ENCODE measurements around the gene EIF4G3.

EIF4G3 gene

DNA sequence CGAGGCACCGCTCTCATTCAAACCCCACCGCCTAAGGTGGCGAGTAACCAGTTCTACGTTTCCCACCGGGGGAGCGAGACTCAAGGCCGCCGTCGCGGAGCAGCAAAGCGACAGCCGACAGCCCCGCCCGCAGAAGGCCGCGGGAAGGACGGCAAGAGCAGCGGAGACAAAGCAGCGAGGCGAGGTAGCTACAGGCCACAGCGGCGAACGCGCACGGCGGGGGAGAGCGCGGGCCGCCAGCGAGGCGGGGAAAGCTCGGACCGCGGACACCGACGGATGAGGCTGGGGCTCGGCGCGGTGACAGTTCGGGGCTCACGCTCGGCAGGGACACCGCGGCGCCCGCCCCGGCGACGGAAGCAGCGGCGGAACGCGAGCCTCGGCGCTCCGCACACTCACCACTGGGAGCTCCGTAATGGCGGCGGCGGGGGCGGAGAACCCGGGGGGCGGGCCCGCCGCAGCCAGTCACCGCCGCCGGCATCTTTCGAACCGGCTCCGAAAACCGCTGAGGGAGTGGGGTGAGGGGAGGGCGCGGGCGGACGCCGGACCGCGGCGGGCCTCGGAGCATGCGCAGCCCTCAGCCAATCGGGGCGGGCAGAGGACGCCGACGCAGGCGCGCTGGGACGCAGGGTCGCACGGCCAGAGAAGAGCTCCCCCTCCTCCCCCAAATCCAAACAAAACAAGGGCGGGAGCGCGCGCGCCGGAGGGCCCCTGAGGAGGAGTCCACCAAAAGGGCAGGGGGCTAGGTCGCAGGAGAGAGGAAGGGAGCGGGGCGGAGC, 390.3 kb downstream of the EIF4G3 start:
- peak overlapping the region; percentile 98 for H3K9ac ChIP-seq (ENCODE audit: low read depth, low read length)
- peaks cover 9% of the 10 kb centered on the region; the same call in 1 of the 2 replicates for H3K4me1 ChIP-seq (ENCODE audit: insufficient read depth, low read length)
- no peaks in the 10 kb centered on the region for H3K9me3 ChIP-seq (ENCODE audit: insufficient read depth, low read depth, low read length)
- H3K27me3 ChIP-seq (ENCODE audit: insufficient read depth, low read length), result no peaks in the 10 kb centered on the region
- peak overlapping the region; percentile 89 for H3K27ac ChIP-seq (ENCODE audit: low read length)
- peak overlapping the region; percentile 93 for H3K4me3 ChIP-seq (ENCODE audit: low read length)
- no peaks in the 10 kb centered on the region for H3K36me3 ChIP-seq (ENCODE audit: insufficient read depth, low read depth, low read length)

DNA sequence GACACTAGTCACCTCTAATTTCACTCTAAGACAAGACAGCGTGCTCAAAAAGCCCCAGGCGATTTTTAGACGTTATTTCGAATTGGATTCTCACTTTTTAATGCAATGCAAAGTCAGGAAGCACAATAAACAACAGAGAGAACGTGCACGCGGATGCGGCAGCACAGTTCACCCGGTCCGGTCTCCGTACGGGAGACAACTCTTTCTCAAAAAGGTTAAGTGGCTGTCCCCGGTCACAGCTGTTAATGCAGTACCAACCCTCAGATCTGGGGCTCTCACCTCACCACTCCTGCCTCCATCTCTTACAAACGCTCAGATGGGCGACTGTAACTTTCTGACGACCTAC, 390.8 kb downstream of the EIF4G3 start:
- Histone ChIP-seq H3K27me3 (ENCODE audit: insufficient read depth, low read length) (no peaks in the 10 kb centered on the region), H3K9me3 (ENCODE audit: insufficient read depth, low read depth, low read length) (no peaks in the 10 kb centered on the region), H3K27ac (ENCODE audit: low read length) (peak overlapping the region; percentile 89), H3K9ac (ENCODE audit: low read depth, low read length) (peak overlapping the region; percentile 98), H3K36me3 (ENCODE audit: insufficient read depth, low read depth, low read length) (peaks cover 4% of the 10 kb centered on the region; the same call in 1 of the 2 replicates), H3K4me3 (ENCODE audit: low read length) (peak overlapping the region; percentile 93), H3K4me1 (ENCODE audit: insufficient read depth, low read length) (peaks cover 9% of the 10 kb centered on the region; the same call in 1 of the 2 replicates)

DNA sequence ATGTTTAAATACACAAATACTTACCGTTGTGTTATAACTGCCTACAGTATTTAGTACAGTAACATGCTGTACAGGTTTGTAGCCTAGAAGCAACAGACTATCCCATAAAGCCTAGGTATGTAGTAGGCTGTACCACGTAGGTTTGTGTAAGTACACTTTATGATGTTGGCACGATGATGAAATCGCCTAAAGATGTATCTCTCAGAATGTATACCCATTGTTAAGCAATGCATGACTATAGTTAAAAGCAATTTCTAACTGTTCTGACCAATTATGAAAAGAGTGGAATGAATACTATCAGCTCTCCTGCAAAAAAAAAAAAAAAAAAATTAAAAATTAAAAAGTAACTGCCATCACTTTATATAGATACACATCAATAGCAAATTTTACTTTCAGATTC, 401.0 kb downstream of the EIF4G3 start:
- Histone ChIP-seq H3K36me3 (ENCODE audit: insufficient read depth, low read depth, low read length) (peaks cover 97% of the 10 kb centered on the region), H3K27me3 (ENCODE audit: insufficient read depth, low read length) (no peaks in the 10 kb centered on the region), H3K9me3 (ENCODE audit: insufficient read depth, low read depth, low read length) (no peaks in the 10 kb centered on the region), H3K4me3 (ENCODE audit: low read length) (no peak overlapping the region), H3K9ac (ENCODE audit: low read depth, low read length) (no peak overlapping the region), H3K27ac (ENCODE audit: low read length) (no peak overlapping the region), H3K4me1 (ENCODE audit: insufficient read depth, low read length) (no peaks in the 10 kb centered on the region)

DNA sequence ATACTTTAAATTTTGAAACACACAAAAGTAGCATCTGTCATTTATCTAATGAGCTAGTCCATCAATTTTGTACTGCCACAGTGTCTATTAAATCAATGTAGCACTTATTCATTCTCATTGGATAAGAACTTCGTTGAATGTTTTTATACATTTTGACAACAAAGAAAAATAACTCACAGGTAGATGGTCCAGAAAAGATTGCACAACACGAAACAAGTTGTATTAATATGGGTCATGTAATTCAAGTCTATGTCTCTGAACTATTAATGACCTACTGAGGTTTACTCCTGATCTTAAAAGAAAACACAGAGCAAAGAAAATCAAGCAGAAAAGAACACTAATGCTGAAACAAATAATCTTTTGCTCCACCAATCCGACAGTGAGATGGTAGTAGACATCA, 404.9 kb downstream of the EIF4G3 start:
- Histone ChIP-seq H3K27me3 (ENCODE audit: insufficient read depth, low read length) (no peaks in the 10 kb centered on the region), H3K9me3 (ENCODE audit: insufficient read depth, low read depth, low read length) (no peaks in the 10 kb centered on the region), H3K4me1 (ENCODE audit: insufficient read depth, low read length) (no peaks in the 10 kb centered on the region), H3K27ac (ENCODE audit: low read length) (no peak overlapping the region), H3K36me3 (ENCODE audit: insufficient read depth, low read depth, low read length) (peaks cover 100% of the 10 kb centered on the region), H3K9ac (ENCODE audit: low read depth, low read length) (no peak overlapping the region), H3K4me3 (ENCODE audit: low read length) (no peak overlapping the region)

DNA sequence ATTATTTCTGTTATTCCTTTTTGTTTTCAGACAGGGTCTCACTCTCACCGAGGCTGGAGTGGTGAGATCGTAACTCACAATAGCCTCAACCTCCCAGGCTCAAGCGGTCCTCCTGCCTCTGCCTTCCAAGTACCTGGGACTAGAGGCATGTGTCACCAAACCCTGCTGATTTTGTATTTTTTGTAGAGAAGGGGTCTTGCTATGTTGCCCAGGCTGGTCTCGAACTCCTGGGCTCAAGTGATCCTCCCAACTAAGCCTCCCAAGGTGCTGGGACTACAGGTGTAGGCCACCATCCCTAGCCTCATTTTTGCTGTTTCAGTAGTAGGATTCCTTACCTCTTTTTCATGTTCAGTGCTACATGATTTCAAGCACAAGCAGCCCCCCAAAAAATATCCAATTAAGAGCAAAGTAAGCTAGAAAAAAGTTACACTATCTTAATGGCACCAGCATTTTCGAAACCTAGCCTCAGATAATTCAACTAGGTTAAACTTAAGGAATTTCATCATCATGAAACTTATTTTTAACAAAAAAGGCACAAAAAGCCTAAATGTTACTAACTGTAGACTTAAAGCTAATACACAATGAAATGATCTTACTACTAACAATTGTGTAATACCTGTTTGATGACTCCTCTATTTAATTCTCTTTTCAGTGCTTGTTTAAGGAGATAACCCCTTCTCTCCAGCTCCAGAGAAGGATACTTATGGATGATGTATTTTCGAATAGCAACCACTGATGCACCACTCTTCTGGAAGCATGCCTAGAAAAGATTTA, 406.2 kb downstream of the EIF4G3 start:
- Histone ChIP-seq H3K27ac (ENCODE audit: low read length) (no peak overlapping the region), H3K36me3 (ENCODE audit: insufficient read depth, low read depth, low read length) (peaks cover 100% of the 10 kb centered on the region)

DNA sequence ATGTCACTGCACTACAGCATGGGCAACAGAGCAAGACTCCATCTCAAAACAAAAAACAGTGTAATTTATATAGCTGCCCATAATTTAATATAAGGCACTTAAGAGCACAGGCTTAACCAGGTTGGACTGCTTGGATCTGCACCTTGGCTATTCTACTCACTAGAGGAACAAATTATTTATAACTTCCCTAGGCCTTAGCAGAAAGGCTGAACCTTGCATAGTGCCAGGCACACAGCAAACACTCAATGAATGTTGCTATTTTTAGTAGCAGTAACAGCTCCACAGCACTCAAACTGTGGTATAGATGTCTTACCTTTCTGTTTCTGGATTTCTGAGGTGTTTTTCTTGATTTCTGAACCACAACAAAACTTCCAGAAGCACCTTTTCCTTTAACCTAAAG, 409.4 kb downstream of the EIF4G3 start:
- peaks cover 9% of the 10 kb centered on the region; the same call in 1 of the 2 replicates for H3K4me1 ChIP-seq (ENCODE audit: insufficient read depth, low read length)
- peaks cover 100% of the 10 kb centered on the region for H3K36me3 ChIP-seq (ENCODE audit: insufficient read depth, low read depth, low read length)
- no peaks in the 10 kb centered on the region for H3K9me3 ChIP-seq (ENCODE audit: insufficient read depth, low read depth, low read length)
- no peak overlapping the region for H3K9ac ChIP-seq (ENCODE audit: low read depth, low read length)
- H3K4me3 ChIP-seq (ENCODE audit: low read length), result no peak overlapping the region
- no peak overlapping the region for H3K27ac ChIP-seq (ENCODE audit: low read length)
- no peaks in the 10 kb centered on the region for H3K27me3 ChIP-seq (ENCODE audit: insufficient read depth, low read length)

More for the DNA sequence above, 406.2 kb downstream of the EIF4G3 start:
- H3K4me3 ChIP-seq (ENCODE audit: low read length), result no peak overlapping the region
- H3K27me3 ChIP-seq (ENCODE audit: insufficient read depth, low read length), result no peaks in the 10 kb centered on the region
- H3K9ac ChIP-seq (ENCODE audit: low read depth, low read length), result no peak overlapping the region
- H3K9me3 ChIP-seq (ENCODE audit: insufficient read depth, low read depth, low read length), result no peaks in the 10 kb centered on the region
- H3K4me1 ChIP-seq (ENCODE audit: insufficient read depth, low read length), result no peaks in the 10 kb centered on the region

DNA sequence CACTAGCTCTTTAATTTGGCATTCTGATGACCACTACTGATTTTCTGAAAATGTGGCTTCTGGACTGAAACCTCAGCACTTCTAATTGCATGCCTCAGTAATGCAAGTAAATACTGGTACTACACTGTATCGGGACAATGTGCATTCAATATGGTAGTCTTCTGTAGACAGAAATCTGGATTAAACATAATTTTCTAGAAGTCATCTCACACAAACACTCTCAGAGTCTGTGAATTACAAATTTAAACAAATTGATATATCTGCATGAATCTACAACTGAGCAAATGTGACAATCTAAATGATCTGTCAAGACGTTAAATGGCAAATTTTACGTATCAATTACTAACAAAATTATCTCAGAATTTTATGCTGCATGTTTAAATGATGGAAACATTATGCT, 413.3 kb downstream of the EIF4G3 start:
- peaks cover 9% of the 10 kb centered on the region; the same call in 1 of the 2 replicates for H3K4me1 ChIP-seq (ENCODE audit: insufficient read depth, low read length)
- H3K4me3 ChIP-seq (ENCODE audit: low read length), result no peak overlapping the region
- H3K36me3 ChIP-seq (ENCODE audit: insufficient read depth, low read depth, low read length), result peaks cover 100% of the 10 kb centered on the region
- no peak overlapping the region for H3K27ac ChIP-seq (ENCODE audit: low read length)
- H3K27me3 ChIP-seq (ENCODE audit: insufficient read depth, low read length), result no peaks in the 10 kb centered on the region
- no peaks in the 10 kb centered on the region for H3K9me3 ChIP-seq (ENCODE audit: insufficient read depth, low read depth, low read length)
- no peak overlapping the region for H3K9ac ChIP-seq (ENCODE audit: low read depth, low read length)

DNA sequence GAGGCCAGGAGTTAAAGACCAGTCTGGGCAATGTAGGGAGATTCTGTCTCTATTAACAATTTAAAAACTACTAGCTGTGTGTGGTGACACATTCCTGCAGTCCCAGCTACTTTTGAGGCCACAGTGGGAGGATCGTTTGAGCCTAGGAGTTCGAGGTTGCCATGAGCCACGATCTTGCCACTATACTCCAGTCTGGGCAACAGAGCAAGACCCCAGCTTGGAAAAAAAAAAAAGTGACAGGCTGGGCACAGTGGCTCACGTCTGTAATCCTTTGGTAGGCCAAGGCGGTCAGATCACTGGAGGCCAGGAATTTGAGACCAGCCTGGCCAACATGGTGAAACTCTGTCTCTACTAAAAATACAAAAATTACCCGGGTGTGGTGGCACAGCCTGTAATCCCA, 416.4 kb downstream of the EIF4G3 start:
- Histone ChIP-seq H3K27me3 (ENCODE audit: insufficient read depth, low read length) (no peaks in the 10 kb centered on the region), H3K27ac (ENCODE audit: low read length) (no peak overlapping the region), H3K36me3 (ENCODE audit: insufficient read depth, low read depth, low read length) (peaks cover 97% of the 10 kb centered on the region), H3K9ac (ENCODE audit: low read depth, low read length) (no peak overlapping the region), H3K4me1 (ENCODE audit: insufficient read depth, low read length) (peaks cover 9% of the 10 kb centered on the region; the same call in 1 of the 2 replicates), H3K4me3 (ENCODE audit: low read length) (no peak overlapping the region), H3K9me3 (ENCODE audit: insufficient read depth, low read depth, low read length) (no peaks in the 10 kb centered on the region)

All from iPS-20b (cell line).